Right lobe of liver (tissue), 4 donors: ENCODE results near the gene CPTP.

ENCODE experiments used
- CTCF ChIP-seq, 4 donors: fragments of 200-600 bp in 3 of 4; fragments of 450-650 bp in 1 of 4; IDR thresholded peaks; one replicate each; pipeline versions ENCODE4 v1.5.1 to v1.8.0; 2016 to 2022; ENCODE audit warnings: antibody characterized with exemption in 4 of 4, mild to moderate bottlenecking in 2 of 4
- POLR2A ChIP-seq: fragments of 450-650 bp; IDR thresholded peaks from one replicate; pipeline ENCODE4 v1.6.1; 2017; ENCODE audit warnings: antibody characterized with exemption, mild to moderate bottlenecking
- donor health status: DM: no; HTN: no; CAD: no.
- donor health status: DM: no; HTN: no; CAD: no.
- donor health status: DM: no; HTN: yes; CAD: no.

DNA sequence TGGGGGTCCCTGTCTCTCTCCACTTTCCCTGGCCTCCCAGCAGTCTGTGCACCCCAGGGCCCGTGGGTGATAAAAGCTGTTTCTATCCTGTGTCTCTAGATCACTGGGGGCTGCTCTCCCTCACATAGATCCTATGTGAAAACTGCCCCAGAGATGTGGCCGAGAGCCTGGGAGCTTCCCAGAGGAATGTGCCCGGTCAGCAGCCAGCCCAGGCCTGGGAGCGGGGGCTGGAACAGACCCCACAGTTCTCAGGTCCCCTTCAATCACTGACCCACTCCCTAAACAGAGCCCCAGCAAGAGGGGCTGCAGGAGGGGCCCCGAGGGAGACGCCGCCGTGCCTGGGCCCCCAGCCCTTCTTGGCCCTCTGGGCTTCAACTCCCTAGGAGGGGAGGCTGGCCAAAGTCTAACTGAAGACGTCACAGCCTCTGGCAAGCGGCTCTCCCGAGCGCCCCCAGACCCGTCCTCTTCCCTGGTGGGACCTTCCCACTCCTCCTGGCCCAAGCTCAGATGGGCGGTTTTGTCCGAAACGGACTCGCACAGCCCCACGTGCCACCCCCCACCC, 33.4 kb downstream of the CPTP start:
- TF ChIP-seq CTCF (IDR thresholded peaks at IDR 0.05) (no peak), POLR2A (no peak)
